GM10248 (cell line): ENCODE measurements around the gene RUNX1.

Experiments
- CTCF ChIA-PET: fragments of 300-600 bp; sonication (Branson Sonifier 250); formaldehyde crosslinking; extraction: SDS; loops from one replicate; lab custom pipeline; 2021; ENCODE audit warnings: antibody characterized with exemption; lab: Yijun Ruan, JAX
- POLR2A ChIA-PET: fragments of 350-650 bp; sonication (Branson Sonifier 250); formaldehyde crosslinking; extraction: SDS; loops from one replicate; lab custom pipeline; 2020; ENCODE audit warnings: antibody characterized with exemption; lab: Yijun Ruan, JAX
- DNase-seq: peaks from one replicate; pipeline ENCODE4 v3.0.0; 2012; ENCODE audit errors: extremely low spot score
- CTCF ChIP-seq: IDR thresholded peaks from 2 replicates; pipeline ENCODE4 v1.5.1; 2012; ENCODE audit warnings: mild to moderate bottlenecking, low read depth; ENCODE audit errors: extremely low read depth, missing control alignments, control extremely low read depth

RUNX1 gene

GRCh38 chr21:34904526-34905217, 144.4 kb downstream of the RUNX1 start:
- no peak for DNase-seq
- ChIA-PET POLR2A (no interaction called here), CTCF (interaction anchor here (2.9 kb wide), 1 partner anchor 14 kb away, joined by 10 read pairs; no protein-coding TSS in a partner anchor)
- no peak for TF ChIP-seq CTCF

- TF ChIP-seq CTCF, result no peak
- ChIA-PET POLR2A (no interaction called here), CTCF (interaction anchor here (1.2 to 4.8 kb wide), 4 partner anchors 10 to 83 kb away, joined by 3 to 29 read pairs (median 3); no protein-coding TSS in a partner anchor)
- no peak for DNase-seq
Measured at GRCh38 chr21:34900376-34900775, 148.7 kb downstream of the RUNX1 start.

GRCh38 chr21:34899760-34900159, 149.3 kb downstream of the RUNX1 start:
- no peak for DNase-seq
- POLR2A ChIA-PET, result no interaction called here
- no peak for TF ChIP-seq CTCF
- CTCF ChIA-PET, result interaction anchor here (0.9 to 4.8 kb wide), 5 partner anchors 10 to 777 kb away, joined by 3 to 29 read pairs (median 3); no protein-coding TSS in a partner anchor

GRCh38 chr21:34899302-34899701, 149.8 kb downstream of the RUNX1 start:
- ChIA-PET POLR2A (no interaction called here), CTCF (interaction anchor here (0.9 to 4.8 kb wide), 3 partner anchors 9 to 778 kb away, joined by 3 to 29 read pairs (median 3); no protein-coding TSS in a partner anchor)
- DNase-seq, result no peak
- no peak for TF ChIP-seq CTCF

GRCh38 chr21:34897828-34898227, 151.3 kb downstream of the RUNX1 start:
- no peak for TF ChIP-seq CTCF
- ChIA-PET CTCF (interaction anchor here (1.0 to 4.8 kb wide), 2 partner anchors 8 to 10 kb away, joined by 4 to 29 read pairs; no protein-coding TSS in a partner anchor), POLR2A (no interaction called here)
- no peak for DNase-seq

GRCh38 chr21:34894401-34894800, 154.7 kb downstream of the RUNX1 start:
- DNase-seq, result no peak
- ChIA-PET CTCF (interaction anchor here (1.4 to 2.1 kb wide), 2 partner anchors 16 to 156 kb away, joined by 5 to 7 read pairs; no protein-coding TSS in a partner anchor), POLR2A (no interaction called here)
- TF ChIP-seq CTCF, result no peak
